ENCODE results near the gene IGF2.

DNA sequence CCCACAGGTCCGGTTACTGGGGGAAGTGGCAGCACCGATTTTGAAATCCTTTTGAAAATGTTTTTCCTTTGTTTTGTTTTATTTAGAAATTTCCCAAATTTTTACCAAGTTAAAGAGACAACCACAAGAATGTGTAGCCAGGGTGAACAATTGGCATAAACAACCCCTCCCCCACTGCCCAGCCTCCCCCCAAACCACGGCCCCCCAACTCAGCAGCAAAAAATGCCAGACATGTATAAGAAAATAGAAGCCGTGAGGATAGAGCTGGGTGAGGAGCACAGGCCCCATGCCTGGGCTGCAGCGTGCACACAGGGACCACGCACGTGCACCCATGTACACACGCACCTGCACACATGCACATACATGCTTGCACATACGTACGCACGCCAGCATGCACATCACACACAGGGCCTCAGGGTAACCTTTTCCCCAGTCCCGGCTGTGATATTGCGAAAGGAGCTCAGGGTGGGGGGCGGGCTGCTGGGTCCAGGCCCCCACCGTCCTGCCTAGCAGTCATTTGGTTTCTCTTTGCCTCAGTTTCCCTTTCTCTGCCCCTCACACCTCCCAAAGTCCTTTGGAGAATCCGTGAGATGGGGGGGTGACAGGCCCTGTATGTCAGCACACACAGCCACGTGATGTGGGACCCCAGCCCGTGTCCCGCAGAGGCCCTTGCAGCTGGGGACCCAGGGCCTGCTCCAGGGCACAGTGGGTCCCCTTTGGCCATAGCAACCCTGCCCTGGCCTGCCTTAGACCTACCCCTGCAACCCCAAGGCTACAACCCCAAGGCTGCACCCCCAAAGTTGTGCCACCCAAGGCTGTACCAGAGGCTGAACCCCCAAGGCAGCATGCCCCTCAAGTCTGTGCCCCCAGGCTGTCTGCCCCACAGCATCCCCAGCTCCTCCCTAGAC is 42.9 kb downstream of the IGF2 start:
- TF ChIP-seq TCF12 (IDR thresholded peaks at IDR 0.05; ENCODE audit: low read depth) (no peak), EP300 (IDR thresholded peaks at IDR 0.05; ENCODE audit: borderline replicate concordance) (no peak), CEBPB (IDR thresholded peaks at IDR 0.05) (no peak), NFIC (IDR thresholded peaks at IDR 0.05) (no peak), FOXM1 (IDR thresholded peaks at IDR 0.05; ENCODE audit: borderline replicate concordance, low read depth) (no peak)
- TF ChIP-seq, protein P1, sequence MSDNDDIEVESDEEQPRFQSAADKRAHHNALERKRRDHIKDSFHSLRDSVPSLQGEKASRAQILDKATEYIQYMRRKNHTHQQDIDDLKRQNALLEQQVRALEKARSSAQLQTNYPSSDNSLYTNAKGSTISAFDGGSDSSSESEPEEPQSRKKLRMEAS (IDR thresholded peaks at IDR 0.05) = no peak
